Stimulated activated CD4-positive, alpha-beta T cell treated with anti-CD3 and anti-CD28 coated beads, TNF-alpha, amount 100 ng/mL, for 4 hours (primary cell): Measurements from ENCODE around the gene PRR14.
"Not testable (repeated sequence)": the region's sequence is repeated elsewhere in the genome, so short reads cannot be mapped to it uniquely, and the experiment has no call there.

Experiments
- DNase-seq, 3 experiments: peaks; one replicate each; pipeline ENCODE4 v3.0.0-alpha.2; 2020; ENCODE audit warnings: low read depth in 3 of 3

Gene PRR14

GRCh38 chr16:30692396-30693064 lies 41.8 kb downstream of the PRR14 start:
- DNase-seq, result no peak

- no peak for DNase-seq
These were observed 44.4 kb downstream of the PRR14 start for GRCh38 chr16:30694926-30695693.

- not testable (repeated sequence) for DNase-seq
These were observed 45.9 kb downstream of the PRR14 start for GRCh38 chr16:30696646-30697045.

- DNase-seq, result no peak
These were observed 46.7 kb downstream of the PRR14 start for GRCh38 chr16:30697264-30698138.

GRCh38 chr16:30698139-30698815 lies 47.5 kb downstream of the PRR14 start:
- DNase-seq, result peak; percentile 96 to 99 (median 98)

GRCh38 chr16:30698816-30699614 lies 48.3 kb downstream of the PRR14 start, which contains the start of gene SRCAP:
SRCAP (plus strand) TSS chr16:30699171; CDS start chr16:30700825, 1,654 bp downstream.
- peak; percentile 77 to 82 (median 80) for DNase-seq

- no peak for DNase-seq
These were observed 48.9 kb downstream of the PRR14 start for GRCh38 chr16:30699615-30700099.

- DNase-seq, result no peak
These were observed 49.7 kb downstream of the PRR14 start for GRCh38 chr16:30700491-30700890.

GRCh38 chr16:30700971-30701370 lies 50.2 kb downstream of the PRR14 start:
- no peak for DNase-seq

GRCh38 chr16:30703071-30703470 lies 52.3 kb downstream of the PRR14 start:
- DNase-seq, result not testable (repeated sequence)

GRCh38 chr16:30703971-30704370 lies 53.2 kb downstream of the PRR14 start:
- DNase-seq, result no peak
